Loucy (cell line): ENCODE measurements around the gene PTGIS.

ENCODE experiments used
- EZH2phosphoT487 ChIP-seq: fragments of 200-600 bp; IDR thresholded peaks from 2 replicates; pipeline ENCODE4 v1.6.1; 2018; ENCODE audit warnings: antibody characterized with exemption, mild to moderate bottlenecking, moderate library complexity, borderline replicate concordance
- TF ChIP-seq, protein P1 (sequence below): fragments of 200-600 bp; sonication (generic); conservative IDR thresholded peaks from 2 replicates; pipeline ENCODE4 v1.5.1; 2014; ENCODE audit warnings: mild to moderate bottlenecking, antibody characterized with exemption, low read length

DNA sequence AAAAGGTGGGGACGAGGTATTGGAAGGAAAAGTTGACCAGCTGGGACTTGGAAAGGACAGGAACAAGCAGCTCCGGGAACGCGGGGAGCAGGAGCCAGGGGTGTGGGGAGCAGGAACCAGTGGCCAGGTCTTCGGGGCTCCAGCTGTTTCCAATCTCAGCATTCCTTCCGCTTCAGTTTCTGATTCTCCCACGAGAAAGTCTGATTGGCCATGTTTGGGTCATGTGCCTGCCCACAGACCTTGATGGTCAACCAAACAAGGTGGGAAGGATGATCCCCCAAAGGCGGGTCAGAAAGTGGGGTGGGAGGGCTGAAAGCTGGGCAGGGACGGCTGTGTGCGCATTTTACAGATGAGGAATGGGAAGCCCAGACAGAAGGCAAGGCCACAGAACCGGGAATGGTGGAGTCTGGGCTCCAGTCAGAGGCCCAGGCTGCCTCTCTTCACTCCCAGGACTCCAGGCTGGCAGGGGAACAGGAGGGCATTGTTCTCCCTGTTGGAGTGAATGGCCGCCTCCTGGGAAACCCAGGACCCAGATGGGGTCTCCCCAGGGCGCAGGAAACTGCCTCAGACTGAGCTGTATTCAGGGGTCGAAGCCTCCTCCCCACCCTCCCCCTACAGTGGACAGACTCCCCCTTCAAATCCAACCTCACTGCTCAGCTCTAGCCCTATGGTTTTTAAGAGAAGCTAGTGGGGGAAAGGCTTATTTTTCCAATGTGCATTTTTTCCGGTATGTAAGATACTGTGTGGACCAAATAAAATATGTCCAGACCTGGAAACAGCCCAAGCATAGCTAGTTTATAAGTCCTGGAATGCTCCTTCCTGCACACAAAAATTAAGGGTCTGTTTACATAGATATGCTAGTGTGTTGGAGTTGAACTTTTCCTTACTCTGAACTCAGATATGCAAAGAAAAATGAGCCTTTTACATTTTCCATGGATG lies 12.2 kb upstream of the PTGIS start:
- TF ChIP-seq, protein P1, sequence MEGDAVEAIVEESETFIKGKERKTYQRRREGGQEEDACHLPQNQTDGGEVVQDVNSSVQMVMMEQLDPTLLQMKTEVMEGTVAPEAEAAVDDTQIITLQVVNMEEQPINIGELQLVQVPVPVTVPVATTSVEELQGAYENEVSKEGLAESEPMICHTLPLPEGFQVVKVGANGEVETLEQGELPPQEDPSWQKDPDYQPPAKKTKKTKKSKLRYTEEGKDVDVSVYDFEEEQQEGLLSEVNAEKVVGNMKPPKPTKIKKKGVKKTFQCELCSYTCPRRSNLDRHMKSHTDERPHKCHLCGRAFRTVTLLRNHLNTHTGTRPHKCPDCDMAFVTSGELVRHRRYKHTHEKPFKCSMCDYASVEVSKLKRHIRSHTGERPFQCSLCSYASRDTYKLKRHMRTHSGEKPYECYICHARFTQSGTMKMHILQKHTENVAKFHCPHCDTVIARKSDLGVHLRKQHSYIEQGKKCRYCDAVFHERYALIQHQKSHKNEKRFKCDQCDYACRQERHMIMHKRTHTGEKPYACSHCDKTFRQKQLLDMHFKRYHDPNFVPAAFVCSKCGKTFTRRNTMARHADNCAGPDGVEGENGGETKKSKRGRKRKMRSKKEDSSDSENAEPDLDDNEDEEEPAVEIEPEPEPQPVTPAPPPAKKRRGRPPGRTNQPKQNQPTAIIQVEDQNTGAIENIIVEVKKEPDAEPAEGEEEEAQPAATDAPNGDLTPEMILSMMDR, result no peak
- TF ChIP-seq EZH2phosphoT487, result no peak
